H1 (cell line): ENCODE results near the gene COG3. TPM values are rescaled to one million over a fixed set of nuclear protein-coding genes. Genes with fewer than 3 reads are reported as not detected.

ENCODE experiments used
- CTCF ChIA-PET: fragments of 300-600 bp; sonication (Branson Sonifier 250); formaldehyde crosslinking; loops from one replicate; lab custom pipeline; 2021; ENCODE audit not compliant: partially characterized antibody; lab: Charles Lee
- POLR2A ChIA-PET: fragments of 300-600 bp; sonication (Branson Sonifier 250); formaldehyde crosslinking; loops from one replicate; lab custom pipeline; 2021; ENCODE audit warnings: inconsistent platforms; ENCODE audit not compliant: partially characterized antibody; lab: Charles Lee
- DNase-seq, 2 experiments: peaks; one replicate each; pipeline versions ENCODE4 v3.0.0 to v3.0.0-alpha.2; 2010 to 2022; ENCODE audit warnings: low spot score in 2 of 2, low read depth in 1 of 2, mixed read lengths in 1 of 2
- FAIRE-seq: peaks from 2 replicates; lab custom pipeline; 2011; peaks lifted over from hg19 to GRCh38; lab: Jason Lieb, UNC
- H2AFZ ChIP-seq: 2 replicates; pipeline ENCODE4 v1.8.1; 2012; ENCODE audit warnings: low read length, inconsistent platforms
- H2AK5ac ChIP-seq: 2 replicates; pipeline ENCODE4 v1.6.1; 2013; ENCODE audit warnings: low read depth, low read length
- H2BK120ac ChIP-seq: replicated peaks from 2 replicates; pipeline ENCODE3; 2013; ENCODE audit warnings: low read depth, low read length, inconsistent platforms
- H2BK12ac ChIP-seq: 2 replicates; pipeline ENCODE4 v1.6.1; 2013; ENCODE audit warnings: low read depth, low read length
- H2BK15ac ChIP-seq: 2 replicates; pipeline ENCODE4 v1.6.1; 2013; ENCODE audit warnings: low read length
- H2BK20ac ChIP-seq: 2 replicates; pipeline ENCODE4 v1.6.1; 2013; ENCODE audit warnings: low read length
- H2BK5ac ChIP-seq: 2 replicates; pipeline ENCODE4 v1.6.1; 2013; ENCODE audit warnings: low read depth, low read length
- H3K14ac ChIP-seq: 2 replicates; pipeline ENCODE4 v1.6.1; 2013; ENCODE audit warnings: inconsistent platforms; ENCODE audit not compliant: insufficient read length
- H3K18ac ChIP-seq: 2 replicates; pipeline ENCODE4 v1.6.1; 2013; ENCODE audit warnings: low read length; ENCODE audit errors: extremely low read depth
- H3K23ac ChIP-seq: 2 replicates; pipeline ENCODE4 v1.6.1; 2013; ENCODE audit warnings: inconsistent platforms; ENCODE audit not compliant: insufficient read length
- H3K23me2 ChIP-seq: 2 replicates; pipeline ENCODE4 v1.6.1; 2013; ENCODE audit warnings: low read depth, low read length
- H3K27ac ChIP-seq: 2 replicates; pipeline ENCODE4 v1.6.1; 2011; ENCODE audit warnings: low read depth, low read length, inconsistent platforms
- H3K27me3 ChIP-seq, 4 experiments: replicated peaks in 1 of 4; 1 replicate in 1 of 4; 2 replicates in 3 of 4; pipeline versions ENCODE4 v1.6.1 to v1.8.1; 2011 to 2013; ENCODE audit warnings: low read length in 3 of 4, mild to moderate bottlenecking in 3 of 4, inconsistent platforms in 2 of 4, mixed read lengths in 2 of 4, moderate library complexity in 1 of 4; ENCODE audit not compliant: control insufficient read depth in 3 of 4, insufficient read depth in 3 of 4; ENCODE audit errors: extremely low read depth in 1 of 4
- H3K36me3 ChIP-seq, 4 experiments: 2 replicates each; pipeline versions ENCODE4 v1.6.1 to v1.8.1; 2011 to 2013; ENCODE audit warnings: mild to moderate bottlenecking in 4 of 4, low read length in 3 of 4, moderate library complexity in 2 of 4, control low read depth in 1 of 4, inconsistent platforms in 1 of 4; ENCODE audit not compliant: insufficient read depth in 4 of 4, control insufficient read depth in 2 of 4
- H3K4ac ChIP-seq: replicated peaks from 2 replicates; pipeline ENCODE3; 2013; ENCODE audit warnings: low read length, low read depth, mixed read lengths, inconsistent platforms; ENCODE audit not compliant: insufficient read length
- H3K4me1 ChIP-seq, 4 experiments: replicated peaks in 1 of 4; 1 replicate in 1 of 4; 2 replicates in 3 of 4; pipeline versions ENCODE4 v1.6.1 to v1.8.1; 2011 to 2013; ENCODE audit warnings: low read length in 3 of 4, inconsistent platforms in 2 of 4, mixed read lengths in 1 of 4; ENCODE audit not compliant: insufficient read depth in 4 of 4, control insufficient read depth in 3 of 4
- H3K4me2 ChIP-seq, 2 experiments: 2 replicates each; pipeline versions ENCODE4 v1.6.1 to v1.8.1; 2011 to 2013; ENCODE audit warnings: low read depth in 2 of 2, low read length in 2 of 2, control low read depth in 1 of 2, inconsistent platforms in 1 of 2, mild to moderate bottlenecking in 1 of 2; ENCODE audit not compliant: insufficient read depth in 1 of 2
- H3K4me3 ChIP-seq, 4 experiments: fragments of 200-600, 300-600 bp in 1 of 4; sonication (generic), shearing (Covaris generic), sonication (Bioruptor Twin) in 1 of 4; 2 replicates each; pipeline versions ENCODE4 v1.5.1 to v1.8.1; 2011 to 2016; ENCODE audit warnings: low read length in 4 of 4, low read depth in 3 of 4, control low read depth in 2 of 4, inconsistent platforms in 2 of 4, mild to moderate bottlenecking in 2 of 4, mixed read lengths in 1 of 4, moderate library complexity in 1 of 4; ENCODE audit not compliant: insufficient read depth in 2 of 4; ENCODE audit errors: extremely low read depth in 1 of 4
- H3K56ac ChIP-seq: replicated peaks from 2 replicates; pipeline ENCODE3; 2013; ENCODE audit warnings: low read depth, mild to moderate bottlenecking, mixed read lengths, low read length, inconsistent platforms; ENCODE audit not compliant: insufficient read length
- H3K79me1 ChIP-seq: 2 replicates; pipeline ENCODE4 v1.6.1; 2013; ENCODE audit warnings: low read depth, low read length, control low read depth
- H3K79me2 ChIP-seq, 2 experiments: 2 replicates each; pipeline versions ENCODE4 v1.6.1 to v1.8.1; 2012 to 2013; ENCODE audit warnings: low read length in 2 of 2, mild to moderate bottlenecking in 2 of 2, inconsistent platforms in 1 of 2; ENCODE audit not compliant: insufficient read depth in 2 of 2, control insufficient read depth in 1 of 2
- H3K9ac ChIP-seq, 4 experiments: replicated peaks in 1 of 4; 1 replicate in 1 of 4; 2 replicates in 3 of 4; pipeline versions ENCODE4 v1.6.1 to v1.8.1; 2011 to 2013; ENCODE audit warnings: low read depth in 3 of 4, low read length in 3 of 4, control low read depth in 2 of 4, mild to moderate bottlenecking in 2 of 4, moderate library complexity in 2 of 4, inconsistent platforms in 1 of 4; ENCODE audit errors: extremely low read depth in 1 of 4
- H3K9me3 ChIP-seq, 2 experiments: 2 replicates each; pipeline versions ENCODE4 v1.6.1 to v1.8.1; 2012 to 2013; ENCODE audit warnings: mild to moderate bottlenecking in 2 of 2, moderate library complexity in 2 of 2, control low read depth in 1 of 2, inconsistent platforms in 1 of 2, low read depth in 1 of 2, low read length in 1 of 2, mixed read lengths in 1 of 2; ENCODE audit not compliant: insufficient read depth in 2 of 2
- H4K20me1 ChIP-seq, 2 experiments: replicated peaks in 1 of 2; 2 replicates each; pipeline versions ENCODE3 to v1.8.1; 2011 to 2013; ENCODE audit warnings: inconsistent platforms in 2 of 2, low read length in 2 of 2, mild to moderate bottlenecking in 1 of 2; ENCODE audit not compliant: insufficient read depth in 2 of 2, control insufficient read depth in 1 of 2
- H4K5ac ChIP-seq: 2 replicates; pipeline ENCODE4 v1.6.1; 2013; ENCODE audit warnings: low read length, low read depth, mixed read lengths, inconsistent platforms; ENCODE audit not compliant: insufficient read length
- H4K8ac ChIP-seq: 2 replicates; pipeline ENCODE4 v1.8.0; 2013; ENCODE audit warnings: mild to moderate bottlenecking, moderate library complexity, low read length, inconsistent platforms; ENCODE audit not compliant: insufficient read depth; ENCODE audit errors: extremely low read depth
- H4K91ac ChIP-seq: replicated peaks from 2 replicates; pipeline ENCODE3; 2013; ENCODE audit warnings: low read length, mixed read lengths, inconsistent platforms; ENCODE audit not compliant: insufficient read length
- EGR1 ChIP-seq: IDR thresholded peaks from 2 replicates; pipeline ENCODE4 v1.6.1; 2011; ENCODE audit warnings: low read depth, low read length, borderline replicate concordance
- GTF2F1 ChIP-seq: IDR thresholded peaks from 2 replicates; pipeline ENCODE4 v1.6.1; 2012; ENCODE audit warnings: low read depth, low read length, improper control_type of control experiment, borderline replicate concordance
- JUN ChIP-seq: IDR thresholded peaks from 2 replicates; pipeline ENCODE4 v1.6.1; 2011; ENCODE audit warnings: low read depth, mild to moderate bottlenecking, improper control_type of control experiment, low read length
- KDM1A ChIP-seq: fragments of 200-600, 300-600 bp; sonication (generic); IDR thresholded peaks from 2 replicates; pipeline ENCODE4 v1.7.1; 2016; ENCODE audit warnings: mild to moderate bottlenecking, low read length, borderline replicate concordance
- MAFK ChIP-seq: IDR thresholded peaks from 2 replicates; pipeline ENCODE4 v1.6.1; 2012; ENCODE audit warnings: low read depth, mild to moderate bottlenecking, improper control_type of control experiment, low read length
- SRF ChIP-seq: IDR thresholded peaks from 2 replicates; pipeline ENCODE4 v1.6.1; 2011; ENCODE audit warnings: mild to moderate bottlenecking, low read depth, low read length, moderate library complexity
- SUZ12 ChIP-seq: fragments of 200-600 bp; sonication (generic); IDR thresholded peaks from 2 replicates; pipeline ENCODE4 v1.6.1; 2012; ENCODE audit warnings: mild to moderate bottlenecking, inconsistent platforms, low read length, moderate library complexity, mixed read lengths
- TBP ChIP-seq: IDR thresholded peaks from 2 replicates; pipeline ENCODE4 v1.6.1; 2011; ENCODE audit warnings: low read depth, low read length, improper control_type of control experiment
- WGBS, 2 experiments: shearing (Covaris generic) in 1 of 2; methylation state at CpG; one replicate each; pipeline versions ENCODE4 v1.1.6 to v1.1.7; 2013 to 2015; ENCODE audit warnings: low lambda C conversion rate in 2 of 2, mixed read lengths in 2 of 2, inconsistent platforms in 1 of 2, low coverage in 1 of 2, missing lambda C conversion rate in 1 of 2; ENCODE audit not compliant: insufficient replicate concordance in 2 of 2, insufficient coverage in 1 of 2, insufficient read length in 1 of 2; ENCODE audit errors: extremely low coverage in 1 of 2, missing lambda C conversion rate in 1 of 2; 5-methylcytosine and 5-hydroxymethylcytosine counted together
- polyA plus RNA-seq, 7 experiments: library from polyadenylated mRNA; depleted of rRNA in 3 of 7; stranded (reverse) in 5 of 7; unstranded in 2 of 7; fragments of >200 nt in 5 of 7; fragments of 200-250 nt in 2 of 7; gene quantifications; 1 replicate in 5 of 7; 2 replicates in 1 of 7; 4 replicates in 1 of 7; pipeline versions ENCODE4 v1.2.1 to v1.2.3, GENCODE V29; 2011 to 2013; ENCODE audit warnings: missing spikeins in 2 of 7, mixed read lengths in 2 of 7
- total RNA-seq: library from RNA; stranded (reverse); fragmentation: NEBNext Ultra II Directional; extraction: Animal tissue kit (Norgen Biotek cat#: 25700); gene quantifications from 2 replicates; pipeline ENCODE4 v1.2.1, GENCODE V29; 2021
- TF ChIP-seq, protein P1 (sequence below): IDR thresholded peaks from 2 replicates; pipeline ENCODE4 v1.6.1; 2011; ENCODE audit warnings: low read length, improper control_type of control experiment
- TF ChIP-seq, protein P2 (sequence below): IDR thresholded peaks from 2 replicates; pipeline ENCODE4 v1.6.1; 2012; ENCODE audit warnings: inconsistent platforms

The COG3 gene
- total and polyA plus RNA-seq, 2 of the 8 experiments (the other 6 are each of a cell fraction or from before 2014, with no cell fraction given) = 12.7 to 13.5 TPM

DNA sequence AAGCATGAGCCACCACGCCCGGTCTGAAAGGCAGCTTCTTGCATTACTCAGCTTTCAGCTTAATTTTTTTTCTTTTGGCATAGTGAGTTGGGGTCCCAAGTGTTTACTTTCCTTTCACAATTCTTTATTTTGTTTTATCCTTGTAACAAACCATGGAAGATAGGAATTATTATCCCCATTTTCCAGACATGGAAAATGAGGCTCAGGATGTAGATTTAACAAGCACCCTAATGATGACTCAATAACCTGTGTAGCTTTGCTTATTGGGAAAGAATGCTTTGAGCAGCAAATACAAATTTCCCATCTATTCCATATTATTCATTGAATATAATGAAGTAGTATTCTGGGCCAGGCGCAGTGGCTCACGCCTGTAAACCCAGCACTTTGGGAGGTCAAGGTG, 13.5 kb upstream of the COG3 start:
- 95% methylated on average over 4 of the region's 4 CpGs; no CpG with 5 or more reads in 1 of the 2 experiments for WGBS, 2 experiments
- no peak overlapping the region for H3K4me3 ChIP-seq
- H3K36me3 ChIP-seq = no peaks in the 10 kb centered on the region
- no peak overlapping the region for H4K8ac ChIP-seq
- H2BK15ac ChIP-seq = no peak overlapping the region
- no peak overlapping the region for H2BK120ac ChIP-seq
- no peak overlapping the region for H3K27ac ChIP-seq
- no peak overlapping the region for H2AFZ ChIP-seq
- H3K4me1 ChIP-seq = no peaks in the 10 kb centered on the region
- H3K23ac ChIP-seq = no peak overlapping the region
- DNase-seq = no peak
- H3K79me1 ChIP-seq = no peaks in the 10 kb centered on the region
- no peak overlapping the region for H2BK20ac ChIP-seq
- H3K27me3 ChIP-seq = no peaks in the 10 kb centered on the region; a peak in 1 of 7 replicates
- H3K14ac ChIP-seq = no peak overlapping the region
- POLR2A ChIA-PET = interaction anchor here (2.2 kb wide), 1 partner anchor 14 kb away, joined by 8 read pairs; the partner anchor contains the start of gene COG3
- no peak overlapping the region for H3K4me2 ChIP-seq
- FAIRE-seq = no peak
- H3K79me2 ChIP-seq = no peaks in the 10 kb centered on the region
- no peak overlapping the region for H3K9ac ChIP-seq
- H3K4ac ChIP-seq = no peak overlapping the region
- no peak overlapping the region for H2BK12ac ChIP-seq
- H3K23me2 ChIP-seq = no peaks in the 10 kb centered on the region
- H4K20me1 ChIP-seq = no peaks in the 10 kb centered on the region
- H3K18ac ChIP-seq = no peak overlapping the region
- no peak overlapping the region for H2AK5ac ChIP-seq
- H2BK5ac ChIP-seq = no peak overlapping the region
- H4K91ac ChIP-seq = no peak overlapping the region
- H3K56ac ChIP-seq = no peak overlapping the region
- H3K9me3 ChIP-seq = no peaks in the 10 kb centered on the region
- TF ChIP-seq, protein P1, sequence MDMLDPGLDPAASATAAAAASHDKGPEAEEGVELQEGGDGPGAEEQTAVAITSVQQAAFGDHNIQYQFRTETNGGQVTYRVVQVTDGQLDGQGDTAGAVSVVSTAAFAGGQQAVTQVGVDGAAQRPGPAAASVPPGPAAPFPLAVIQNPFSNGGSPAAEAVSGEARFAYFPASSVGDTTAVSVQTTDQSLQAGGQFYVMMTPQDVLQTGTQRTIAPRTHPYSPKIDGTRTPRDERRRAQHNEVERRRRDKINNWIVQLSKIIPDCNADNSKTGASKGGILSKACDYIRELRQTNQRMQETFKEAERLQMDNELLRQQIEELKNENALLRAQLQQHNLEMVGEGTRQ = no peak
- no peak for TF ChIP-seq JUN
- no peak for TF ChIP-seq MAFK
- TF ChIP-seq TBP = no peak
- TF ChIP-seq GTF2F1 = no peak
- TF ChIP-seq, protein P2, sequence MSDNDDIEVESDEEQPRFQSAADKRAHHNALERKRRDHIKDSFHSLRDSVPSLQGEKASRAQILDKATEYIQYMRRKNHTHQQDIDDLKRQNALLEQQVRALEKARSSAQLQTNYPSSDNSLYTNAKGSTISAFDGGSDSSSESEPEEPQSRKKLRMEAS = no peak
- no peak for TF ChIP-seq KDM1A
- no peak for TF ChIP-seq SUZ12
- no peak for TF ChIP-seq SRF
- TF ChIP-seq EGR1 = no peak
- TF ChIP-seq, all 59 proteins: peak for 0
- no peak overlapping the region for H4K5ac ChIP-seq
- CTCF ChIA-PET = interaction anchor here (1.1 to 1.8 kb wide), 2 partner anchors 12 to 22 kb away, joined by 4 read pairs; no protein-coding TSS in a partner anchor
